ENCODE data around the gene GPRC5D.

The GPRC5D gene

GRCh38 chr12:12952036-12952435 lies at the start of gene GPRC5D:
Gene GPRC5D, minus strand, starts transcription at chr12:12952170. Its CDS starts 1,786 bp downstream, at chr12:12950384.
- DNase-seq: no peak

- no peak for DNase-seq
These were observed 49.7 kb upstream of the GPRC5D start for GRCh38 chr12:13001775-13002040.

GRCh38 chr12:13000925-13001774 lies 49.2 kb upstream of the GPRC5D start:
- peak; percentile 17 for DNase-seq

GRCh38 chr12:13000616-13000924 lies 48.6 kb upstream of the GPRC5D start:
- no peak for DNase-seq

GRCh38 chr12:12999959-13000615 lies 48.1 kb upstream of the GPRC5D start, which contains the start of gene HEBP1:
Gene HEBP1, minus strand, starts transcription at chr12:13000265. Its CDS starts 151 bp downstream, at chr12:13000114.
- DNase-seq: peak; percentile 94

- DNase-seq: no peak
These were observed 47.4 kb upstream of the GPRC5D start for GRCh38 chr12:12999271-12999958.

- DNase-seq: no peak
These were observed 46.3 kb upstream of the GPRC5D start for GRCh38 chr12:12998248-12998647.

- DNase-seq: no peak
These were observed 45.8 kb upstream of the GPRC5D start for GRCh38 chr12:12997734-12998133.

GRCh38 chr12:12997156-12997555 lies 45.2 kb upstream of the GPRC5D start:
- no peak for DNase-seq

GRCh38 chr12:12996209-12996608 lies 44.2 kb upstream of the GPRC5D start:
- no peak for DNase-seq

GRCh38 chr12:12995088-12995487 lies 43.1 kb upstream of the GPRC5D start:
- DNase-seq: no peak

- DNase-seq: no peak
These were observed 41.4 kb upstream of the GPRC5D start for GRCh38 chr12:12993367-12993766.

GRCh38 chr12:12992418-12993130 lies 40.6 kb upstream of the GPRC5D start:
- no peak for DNase-seq

- no peak for DNase-seq
These were observed 38.9 kb upstream of the GPRC5D start for GRCh38 chr12:12990700-12991468.

- no peak for DNase-seq
These were observed 35.5 kb upstream of the GPRC5D start for GRCh38 chr12:12987421-12987820.

- no peak for DNase-seq
These were observed 34.9 kb upstream of the GPRC5D start for GRCh38 chr12:12986775-12987331.

GRCh38 chr12:12985817-12986408 lies 33.9 kb upstream of the GPRC5D start:
- no peak for DNase-seq

GRCh38 chr12:12984149-12984548 lies 32.2 kb upstream of the GPRC5D start:
- DNase-seq: no peak

- DNase-seq: no peak
These were observed 31.6 kb upstream of the GPRC5D start for GRCh38 chr12:12983420-12984035.

- DNase-seq: no peak
These were observed 30.4 kb upstream of the GPRC5D start for GRCh38 chr12:12982331-12982730.

- no peak for DNase-seq
These were observed 27.8 kb upstream of the GPRC5D start for GRCh38 chr12:12979731-12980259.

Data from activated effector memory CD4-positive, alpha-beta T cell treated with Interleukin-2 at 50 U/mL for 16 hours (primary cell).